KBM-7 (cell line): ENCODE measurements around the gene KIF5C.

Experiments used
- DNase-seq: peaks from one replicate; pipeline ENCODE4 v3.0.0-alpha.2; 2015
- in situ Hi-C: fragments of 300-500 bp; cut with MboI; formaldehyde crosslinking; loops from 2 replicates; pipeline ENCODE4 v1.14.3; 2020; ENCODE audit warnings: low sequenced_read_pairs, low pct_unique_long_range_greater_than_20kb, mixed read lengths

Gene KIF5C

DNA sequence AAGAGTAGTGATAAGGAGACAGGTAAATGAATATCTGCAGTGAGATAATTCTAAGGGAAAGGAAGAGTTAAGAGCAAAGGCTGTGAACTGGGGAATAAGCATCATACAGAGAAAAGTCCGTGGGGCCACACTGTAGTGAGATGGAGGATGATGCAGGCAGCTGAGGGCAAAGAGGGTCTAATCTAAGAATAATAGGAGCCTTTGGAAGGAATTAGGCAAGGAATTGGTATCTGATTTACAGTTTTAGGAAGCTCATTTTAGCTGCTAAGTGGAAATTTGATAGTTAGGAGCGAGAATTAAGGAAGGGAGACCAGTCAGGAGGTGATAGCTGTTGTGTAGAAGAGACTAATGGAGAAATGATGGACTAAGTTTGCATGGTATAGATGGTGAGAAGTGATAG lies 43.5 kb downstream of the KIF5C start:
- in situ Hi-C loops: no loop called here

DNA sequence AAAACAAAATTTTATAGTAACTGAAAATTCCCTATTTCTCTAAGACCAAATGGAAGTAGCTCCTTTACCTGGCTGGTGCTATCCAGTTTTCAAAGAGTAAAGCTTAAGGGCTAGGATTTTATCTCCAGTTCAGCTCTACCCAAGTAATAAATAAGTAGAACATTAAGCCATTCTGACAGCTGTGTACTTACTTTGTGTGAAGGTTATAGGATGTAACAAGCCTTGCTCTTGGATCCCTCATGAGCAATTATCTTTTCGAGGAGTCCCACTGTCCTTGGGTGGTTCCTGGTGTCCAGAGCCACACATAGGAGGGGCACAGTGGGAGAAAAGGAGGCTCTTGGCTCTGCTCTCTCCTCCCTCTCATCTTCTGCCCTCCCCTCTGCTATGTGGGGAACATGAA lies 45.5 kb downstream of the KIF5C start:
- DNase-seq: no peak
- in situ Hi-C loops: no loop called here

More for the DNA sequence above, 43.5 kb downstream of the KIF5C start:
- no peak for DNase-seq

DNA sequence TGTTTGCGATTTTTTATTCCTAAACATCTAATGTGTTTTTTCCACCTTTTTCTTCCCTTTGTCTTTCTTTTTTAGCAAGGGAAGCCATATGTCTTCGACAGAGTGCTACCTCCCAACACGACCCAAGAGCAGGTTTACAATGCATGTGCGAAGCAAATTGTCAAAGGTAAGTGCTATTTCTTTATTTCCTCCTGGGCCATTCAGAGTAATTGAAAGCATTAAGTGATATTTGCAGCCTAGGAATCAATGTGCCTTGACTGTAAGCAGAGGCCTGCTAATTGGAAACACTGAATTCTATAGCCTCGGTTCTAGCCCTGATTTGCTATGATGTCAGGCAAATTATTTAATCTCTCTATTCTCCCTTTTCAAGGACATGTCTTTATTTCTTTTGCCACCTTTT lies 47.0 kb downstream of the KIF5C start:
- in situ Hi-C loops: no loop called here

DNA sequence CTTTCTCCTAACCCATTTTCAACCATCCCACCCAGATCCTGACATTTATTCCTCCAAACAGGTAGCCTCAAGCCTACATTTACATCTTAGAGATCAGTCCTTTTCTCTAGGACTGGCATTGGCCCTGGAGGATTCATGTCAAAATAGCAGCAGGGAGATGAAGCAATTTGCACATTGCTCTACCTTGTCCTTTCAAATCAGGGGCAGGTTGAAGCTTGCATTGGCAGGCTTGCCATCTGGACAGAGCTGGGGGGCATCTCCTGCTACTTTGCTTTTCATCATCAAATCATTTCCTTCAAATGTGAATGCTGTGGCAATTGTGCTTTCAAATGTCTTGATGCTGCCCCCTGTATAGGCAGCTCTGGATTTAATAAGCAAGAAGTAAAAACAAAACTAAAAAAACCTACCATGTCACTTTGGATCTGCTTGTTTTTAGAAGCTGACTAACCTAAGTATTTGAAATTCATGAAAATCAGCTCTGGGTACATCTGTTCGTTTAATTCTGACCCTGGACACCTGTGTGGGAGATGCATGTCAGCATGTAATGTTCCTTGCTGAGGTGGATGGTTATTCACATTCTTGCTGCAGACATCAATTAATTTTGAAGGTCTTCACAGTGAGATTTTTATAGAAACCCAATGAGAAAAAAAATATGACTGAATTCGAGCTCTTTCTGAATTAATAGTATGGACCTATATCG lies 47.9 kb downstream of the KIF5C start:
- DNase-seq: no peak
- in situ Hi-C loops: no loop called here

More for the DNA sequence above, 47.0 kb downstream of the KIF5C start:
- no peak for DNase-seq

DNA sequence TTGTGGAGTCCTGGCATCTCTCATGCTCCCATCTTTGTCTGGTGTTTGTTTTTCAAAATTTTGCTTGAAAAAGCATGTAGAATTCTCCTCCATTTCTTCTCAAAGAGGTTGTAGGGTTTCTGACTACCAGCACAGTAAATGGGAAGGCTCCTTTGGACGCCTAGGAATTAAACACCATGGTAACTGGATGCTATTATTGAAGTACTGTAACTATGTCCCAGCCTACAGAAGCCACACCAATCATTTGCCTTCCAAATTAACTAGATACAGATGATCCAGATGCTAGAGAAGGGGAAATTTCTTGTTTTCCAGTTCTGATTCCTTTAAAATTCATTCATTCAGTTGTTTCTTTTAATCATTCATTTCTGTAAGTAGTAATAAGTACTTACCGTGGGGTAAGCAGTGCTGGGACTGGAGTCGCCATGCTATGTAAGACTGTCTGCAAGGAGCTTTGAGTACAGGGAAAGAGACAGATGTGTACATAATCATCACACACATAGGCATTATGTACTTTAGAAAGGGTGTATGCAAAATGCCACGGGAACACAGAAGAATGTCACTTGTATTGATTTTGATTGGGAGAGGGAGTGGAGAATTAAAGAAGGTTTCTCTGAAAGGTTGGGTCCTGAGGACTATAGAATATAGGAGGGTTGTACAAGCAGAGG lies 49.6 kb downstream of the KIF5C start:
- in situ Hi-C loops: no loop called here
- no peak for DNase-seq

DNA sequence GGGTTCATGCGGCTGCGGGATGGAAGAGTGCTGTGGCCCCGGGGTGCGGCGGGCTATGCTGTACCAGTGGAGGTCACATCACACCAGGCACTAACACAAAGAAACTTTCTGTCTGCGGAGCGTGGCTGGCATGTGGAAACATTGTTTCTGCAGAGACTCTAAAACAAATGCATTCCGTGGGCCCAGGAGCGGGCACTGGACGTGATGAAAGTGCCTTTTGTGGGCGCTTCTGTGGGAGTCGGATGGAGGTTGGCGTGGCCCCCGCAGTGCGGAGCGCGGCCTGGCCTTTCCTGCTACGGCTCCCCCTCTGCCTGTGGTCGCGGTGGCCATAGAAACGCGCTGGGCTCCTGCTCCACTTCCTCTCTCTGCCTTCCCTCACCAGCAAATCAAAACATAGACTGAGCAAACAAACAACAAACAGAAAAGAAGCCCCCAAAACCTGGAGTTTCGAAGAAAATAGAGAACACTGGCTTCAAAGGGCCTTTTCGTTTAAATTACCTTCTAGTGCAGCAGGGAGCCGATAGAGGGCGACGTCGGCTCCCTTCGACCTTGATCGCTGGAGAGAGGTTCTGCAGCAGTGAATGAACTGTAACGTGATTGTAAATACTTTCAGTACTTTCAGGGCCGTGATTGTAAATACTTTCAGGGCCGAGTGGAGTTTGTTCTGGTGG lies 51.4 kb downstream of the KIF5C start:
- DNase-seq: peak; percentile 64
- in situ Hi-C loops: no loop called here

DNA sequence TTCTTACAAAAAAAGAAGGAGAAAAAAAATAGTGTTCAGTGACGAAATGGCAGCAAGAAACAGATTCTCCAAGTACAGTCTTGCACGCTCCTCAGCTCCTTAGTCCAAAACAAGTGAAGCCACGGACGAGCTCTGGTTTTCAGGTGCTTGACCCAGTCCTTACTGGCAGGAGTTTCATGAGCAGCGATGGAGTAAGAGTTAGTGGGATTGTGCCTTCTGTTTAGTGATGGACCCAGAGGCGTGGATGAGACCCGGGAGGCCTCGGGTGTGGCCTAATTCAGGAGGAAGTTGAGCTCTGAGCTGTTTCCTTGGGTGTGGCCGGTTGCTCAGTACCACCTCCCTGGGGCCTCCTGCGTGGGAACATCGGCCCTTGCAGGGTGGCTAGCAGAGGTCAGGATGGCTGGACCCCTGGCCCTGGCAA lies 52.0 kb downstream of the KIF5C start:
- no peak for DNase-seq
- in situ Hi-C loops: no loop called here

DNA sequence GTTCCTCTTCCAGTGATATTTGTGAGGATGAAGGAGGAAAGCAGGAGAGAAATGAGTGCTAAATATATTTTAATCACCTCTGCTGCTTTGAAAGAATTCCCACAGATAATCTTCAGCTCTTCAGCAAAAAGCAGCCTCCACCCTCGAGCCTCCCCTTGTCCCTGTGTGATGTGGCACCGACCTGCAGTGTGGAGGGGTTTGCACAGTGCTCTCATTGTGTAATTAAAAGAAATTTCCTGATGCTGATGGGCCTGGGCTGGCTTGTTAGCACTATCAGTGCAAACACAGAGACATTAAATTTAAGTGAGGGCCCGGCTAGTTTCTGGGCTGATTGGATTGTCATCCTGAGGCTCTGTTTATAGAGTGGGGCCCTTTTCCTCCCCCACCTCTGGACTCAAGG lies 53.4 kb downstream of the KIF5C start:
- DNase-seq: no peak
- in situ Hi-C loops: no loop called here

DNA sequence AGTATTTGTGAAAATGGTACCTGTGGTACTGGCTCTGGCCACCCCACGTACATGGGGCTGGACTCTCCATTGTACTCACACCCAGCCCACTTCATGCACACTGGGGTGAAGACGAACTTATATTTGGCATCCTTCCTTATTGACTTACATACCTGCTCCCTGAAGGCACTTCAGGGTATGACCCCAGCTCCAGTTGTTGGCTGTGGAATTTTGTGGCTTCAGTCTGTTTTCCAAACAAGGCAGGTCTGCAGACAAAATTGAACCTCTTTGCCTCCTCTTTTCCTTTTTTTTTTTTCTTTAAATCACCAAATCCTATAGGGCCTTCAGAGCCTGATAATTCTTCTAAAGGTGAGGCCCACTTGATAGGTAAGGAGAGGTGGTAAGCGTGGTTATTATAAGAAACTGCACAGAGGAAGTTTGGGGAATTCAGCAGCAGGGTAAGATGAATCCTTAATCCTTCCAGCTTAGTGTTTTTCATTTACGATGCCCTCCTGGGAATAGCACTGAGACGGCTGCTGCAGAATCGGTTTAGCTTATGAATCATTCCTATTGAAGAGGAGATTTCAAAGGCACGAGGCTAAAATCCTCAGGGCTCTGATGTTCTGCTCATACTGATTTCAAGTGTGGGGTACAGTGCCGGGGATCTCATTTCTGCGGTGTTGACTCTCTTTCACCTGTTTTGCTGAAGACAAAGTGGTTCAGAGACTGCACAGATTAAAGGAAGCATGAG lies 55.2 kb downstream of the KIF5C start:
- no peak for DNase-seq
- in situ Hi-C loops: no loop called here

DNA sequence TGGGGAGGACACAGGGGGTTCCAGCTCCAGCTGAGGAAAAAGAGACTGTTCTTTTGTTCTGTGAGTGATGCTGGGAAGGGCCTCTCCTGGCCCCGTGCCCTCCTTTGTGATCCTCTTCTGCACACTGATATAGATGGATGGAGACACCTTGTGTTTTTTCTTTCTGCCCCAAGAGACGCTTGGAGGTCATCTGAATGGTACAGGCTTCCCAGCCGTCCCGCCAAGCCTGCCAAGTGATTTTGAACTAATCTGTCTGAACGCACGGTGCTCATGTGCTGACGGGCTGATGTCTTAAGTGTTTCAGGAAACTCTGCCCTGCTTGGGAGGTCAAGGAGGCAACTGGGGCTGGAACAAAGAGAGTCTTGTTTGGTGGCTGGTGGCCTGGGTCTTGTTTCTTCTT lies 57.5 kb downstream of the KIF5C start:
- in situ Hi-C loops: no loop called here
- DNase-seq: no peak

DNA sequence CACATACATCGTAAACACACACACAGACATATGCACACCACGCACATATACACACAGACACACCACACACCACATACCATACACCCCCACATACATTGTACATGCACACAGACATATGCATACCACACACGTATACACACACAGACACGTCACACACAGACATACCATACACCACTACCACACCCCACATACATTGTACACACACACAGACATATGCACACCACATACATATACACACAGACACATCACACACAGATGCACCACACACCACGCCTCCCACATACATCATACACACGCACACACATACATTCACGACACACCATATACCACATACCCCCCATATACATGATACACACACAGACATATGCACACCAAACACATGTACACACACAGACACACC lies 58.4 kb downstream of the KIF5C start:
- no peak for DNase-seq
- in situ Hi-C loops: no loop called here

DNA sequence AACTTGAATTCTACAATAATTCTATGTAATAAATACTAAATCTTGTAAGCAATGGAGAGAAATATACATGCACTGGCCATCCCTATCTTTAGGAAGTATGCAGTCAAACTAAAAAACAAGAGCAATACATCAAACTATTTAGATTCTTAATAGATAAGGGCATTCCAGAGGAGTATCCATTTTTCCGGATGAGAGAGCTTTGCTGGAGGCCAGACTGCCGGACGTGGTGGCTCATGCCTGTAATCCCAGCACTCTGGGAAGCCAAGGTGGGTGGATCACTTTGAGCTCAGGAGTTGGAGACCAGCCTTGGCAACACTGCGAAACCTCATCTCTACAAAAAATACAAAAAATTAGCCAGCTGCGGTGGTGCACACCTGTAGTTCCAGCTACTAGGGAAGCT lies 60.8 kb downstream of the KIF5C start:
- in situ Hi-C loops: no loop called here
- no peak for DNase-seq

DNA sequence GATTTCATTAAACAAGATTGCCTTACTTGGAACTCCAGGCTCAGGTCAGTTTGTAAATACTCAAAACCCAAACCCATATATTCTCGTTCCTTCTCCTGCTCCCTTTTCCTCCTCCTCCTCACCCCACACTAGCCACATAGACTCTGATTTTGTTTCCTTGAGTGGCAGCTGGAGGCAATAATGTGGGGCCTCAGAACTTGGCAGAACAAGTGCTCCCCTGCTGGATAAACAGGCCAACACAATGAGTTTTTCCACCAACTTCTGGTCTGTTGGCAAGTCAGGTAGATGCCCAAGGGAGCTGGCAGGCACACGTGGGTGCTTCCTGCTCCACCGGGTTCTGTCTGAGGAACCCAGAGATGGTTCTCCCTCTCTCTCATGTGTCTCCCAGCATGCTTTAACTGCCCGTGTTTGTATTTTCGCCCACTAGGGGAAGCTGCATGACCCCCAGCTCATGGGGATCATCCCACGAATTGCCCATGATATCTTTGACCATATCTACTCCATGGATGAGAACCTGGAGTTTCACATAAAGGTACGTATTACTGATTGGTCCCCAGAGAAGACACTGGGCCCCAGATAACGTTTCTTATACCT lies 61.9 kb downstream of the KIF5C start:
- no peak for DNase-seq
- in situ Hi-C loops: no loop called here

DNA sequence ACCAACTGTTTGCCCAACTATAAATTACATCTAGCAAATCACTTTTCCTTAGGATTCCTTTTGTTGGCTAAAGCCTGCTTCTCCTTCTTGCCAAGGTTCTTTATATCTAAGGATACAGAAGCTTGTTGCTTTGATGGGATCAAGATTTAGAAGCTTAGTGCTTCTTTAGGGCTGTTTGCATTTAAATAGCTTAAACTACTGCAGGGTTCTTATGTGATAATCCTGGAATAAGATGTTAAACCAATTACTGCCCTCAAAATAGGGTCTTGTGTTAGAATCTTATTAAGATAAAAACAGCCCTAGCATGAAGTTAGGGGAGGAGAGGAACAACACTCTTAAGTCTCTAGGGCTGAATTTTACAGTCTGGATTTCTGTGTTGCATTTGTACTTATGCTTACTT lies 64.2 kb downstream of the KIF5C start:
- in situ Hi-C loops: no loop called here
- no peak for DNase-seq

DNA sequence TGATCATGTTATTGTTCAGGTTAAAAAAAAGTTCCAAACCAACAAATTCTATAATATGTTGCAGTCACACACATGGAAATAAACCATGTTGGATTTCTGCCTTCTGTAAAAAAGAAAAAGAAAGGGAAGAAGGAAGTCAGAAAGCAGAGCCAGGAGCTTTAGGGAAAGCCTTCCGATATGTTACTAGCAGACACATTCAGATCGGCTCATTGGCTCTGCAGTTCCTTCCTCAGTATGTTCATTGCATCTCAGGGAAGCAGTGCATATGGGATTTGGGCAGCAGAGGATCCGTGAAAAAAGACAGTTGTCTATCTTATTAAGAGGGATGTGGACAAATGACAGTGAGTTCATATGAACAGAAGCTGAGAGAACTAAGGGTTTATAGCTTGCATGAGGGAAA lies 68.1 kb downstream of the KIF5C start:
- DNase-seq: no peak
- in situ Hi-C loops: no loop called here

DNA sequence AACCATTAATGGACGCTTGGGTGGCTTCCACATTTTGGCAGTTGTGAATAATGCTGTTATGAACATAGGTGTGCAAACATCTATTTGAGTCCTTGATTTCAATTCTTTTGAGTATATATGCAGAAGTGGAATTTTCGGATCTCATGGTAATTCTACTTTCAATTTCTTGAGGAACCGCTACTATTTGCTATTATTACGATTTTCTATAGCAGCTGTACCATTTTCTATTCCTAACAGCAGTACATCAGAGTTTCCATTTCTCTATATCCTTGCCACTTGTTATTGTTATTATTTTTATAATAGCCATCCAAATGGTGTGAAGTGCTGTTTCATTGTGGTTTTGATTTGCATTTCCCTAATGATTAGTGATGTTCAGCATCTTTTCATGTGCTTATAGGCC lies 69.5 kb downstream of the KIF5C start:
- DNase-seq: no peak
- in situ Hi-C loops: no loop called here

DNA sequence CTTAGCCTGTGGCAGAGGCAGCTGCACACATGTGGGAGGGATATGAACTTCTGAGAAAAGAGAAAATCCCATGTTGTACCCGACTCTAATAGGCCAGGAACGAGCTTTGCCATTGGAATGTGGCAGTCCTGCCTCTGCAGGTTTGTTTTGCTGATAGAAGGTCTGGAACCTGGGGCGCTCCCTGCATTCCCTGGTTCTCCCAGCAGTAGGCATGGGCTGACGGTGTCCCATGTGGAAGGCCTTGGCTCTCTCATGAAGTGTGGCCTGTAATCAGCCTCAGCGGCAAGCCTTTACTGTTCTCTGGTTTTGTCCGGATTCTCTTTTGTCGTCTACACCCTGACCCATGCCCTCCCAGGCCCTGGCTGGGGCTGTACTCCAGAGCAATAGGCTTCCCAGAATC lies 72.3 kb downstream of the KIF5C start:
- DNase-seq: no peak
- in situ Hi-C loops: no loop called here

DNA sequence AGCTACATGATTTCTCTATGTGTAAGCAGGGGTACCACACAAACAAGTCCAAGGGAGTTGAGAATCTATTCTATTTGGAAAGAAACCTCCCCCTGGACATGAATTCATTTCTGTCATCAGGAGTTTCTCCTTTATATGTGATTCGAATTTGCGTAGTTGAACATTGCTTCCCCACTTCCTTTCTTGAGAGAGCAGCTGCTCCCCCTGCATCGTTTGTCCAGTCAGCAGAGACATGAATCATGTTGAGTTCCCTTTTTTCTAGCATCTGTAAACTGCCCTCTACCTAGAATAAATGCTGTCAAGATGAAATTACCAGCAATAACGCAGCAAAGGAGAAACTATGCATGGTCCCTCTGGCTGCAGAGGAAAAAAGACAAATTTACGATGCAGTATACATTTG lies 73.8 kb downstream of the KIF5C start:
- in situ Hi-C loops: no loop called here
- DNase-seq: peak; percentile 54

DNA sequence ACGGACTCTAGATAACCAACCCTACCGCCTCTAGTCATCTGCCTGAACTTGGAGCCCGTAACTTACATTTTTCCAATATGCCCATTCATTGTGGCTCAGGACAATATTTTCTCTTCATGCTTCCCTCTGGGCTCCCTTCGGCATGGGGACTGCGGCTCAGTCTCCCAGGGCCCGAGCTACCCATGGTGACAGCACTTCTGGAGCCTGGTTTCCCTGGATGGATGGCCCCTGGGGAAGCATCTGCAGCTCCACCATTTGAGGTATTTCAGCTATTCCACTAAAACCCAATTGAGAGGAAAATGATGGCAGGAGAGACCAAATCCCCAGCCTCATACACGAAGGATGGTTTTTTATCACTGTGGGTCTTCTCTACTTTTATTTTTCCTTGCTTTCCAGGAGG lies 74.3 kb downstream of the KIF5C start:
- in situ Hi-C loops: no loop called here
- no peak for DNase-seq

DNA sequence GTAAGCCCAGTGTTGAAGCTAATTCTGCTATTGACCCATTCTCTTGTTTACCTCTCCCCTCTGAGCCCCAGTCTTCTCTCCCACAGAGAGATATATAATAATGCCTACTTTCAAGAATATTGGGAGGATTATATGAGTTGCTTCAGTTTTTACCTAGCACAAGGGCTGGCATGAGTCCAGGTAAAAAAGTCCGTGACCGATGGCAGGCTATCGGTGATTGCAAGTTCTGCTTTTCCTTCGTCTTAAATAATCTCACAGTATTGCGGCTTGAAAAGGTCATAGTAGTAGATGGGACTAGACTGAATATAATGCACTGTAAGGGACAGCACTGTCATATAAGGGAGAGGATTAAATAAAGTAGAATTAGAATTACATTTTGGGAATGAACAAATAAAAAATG lies 77.6 kb downstream of the KIF5C start:
- in situ Hi-C loops: no loop called here
- peak; percentile 16 for DNase-seq
